GM12891 (cell line): Measurements from ENCODE around the gene FRMD6.

Experiments
- PAX5 ChIP-seq: IDR thresholded peaks from 2 replicates; pipeline ENCODE4 v1.6.1; 2011; ENCODE audit warnings: low read length, moderate library complexity, mild to moderate bottlenecking; ENCODE audit not compliant: insufficient read depth, severe bottlenecking
- POLR2A ChIP-seq: IDR thresholded peaks from 2 replicates; pipeline ENCODE4 v1.6.1; 2011; ENCODE audit warnings: low read depth, low read length, control low read depth
- POLR2AphosphoS5 ChIP-seq: IDR thresholded peaks from 2 replicates; pipeline ENCODE4 v1.6.1; 2011; ENCODE audit warnings: low read depth, low read length, control low read depth
- POU2F2 ChIP-seq: IDR thresholded peaks from 2 replicates; pipeline ENCODE4 v1.6.1; 2011; ENCODE audit warnings: low read depth, mild to moderate bottlenecking, control low read depth, low read length, moderate library complexity
- SPI1 ChIP-seq: IDR thresholded peaks from 2 replicates; pipeline ENCODE4 v1.6.1; 2011; ENCODE audit warnings: low read depth, low read length, control low read depth
- TAF1 ChIP-seq: IDR thresholded peaks from 2 replicates; pipeline ENCODE4 v1.6.1; 2011; ENCODE audit warnings: low read depth, low read length, control low read depth

GRCh38 chr14:51622376-51622775 is 29.3 kb upstream of the FRMD6 start:
- TF ChIP-seq POLR2A (no peak), POLR2AphosphoS5 (no peak), TAF1 (no peak), PAX5 (no peak), SPI1 (no peak), POU2F2 (no peak)
